HG03108 (cell line): ENCODE measurements around the gene COMMD3.
A peak's percentile ranks its signal among the peaks of the same experiment; 100 is the strongest.
"Not testable (repeated sequence)": the region's sequence is repeated elsewhere in the genome, so short reads cannot be mapped to it uniquely, and the experiment has no call there.

Experiments used
- ATAC-seq: cut with Tn5 transposase; IDR thresholded peaks from one replicate; pipeline ENCODE4 v1.9.1; 2021; ENCODE audit warnings: moderate library complexity; ENCODE audit not compliant: unreplicated experiment

COMMD3 gene

DNA sequence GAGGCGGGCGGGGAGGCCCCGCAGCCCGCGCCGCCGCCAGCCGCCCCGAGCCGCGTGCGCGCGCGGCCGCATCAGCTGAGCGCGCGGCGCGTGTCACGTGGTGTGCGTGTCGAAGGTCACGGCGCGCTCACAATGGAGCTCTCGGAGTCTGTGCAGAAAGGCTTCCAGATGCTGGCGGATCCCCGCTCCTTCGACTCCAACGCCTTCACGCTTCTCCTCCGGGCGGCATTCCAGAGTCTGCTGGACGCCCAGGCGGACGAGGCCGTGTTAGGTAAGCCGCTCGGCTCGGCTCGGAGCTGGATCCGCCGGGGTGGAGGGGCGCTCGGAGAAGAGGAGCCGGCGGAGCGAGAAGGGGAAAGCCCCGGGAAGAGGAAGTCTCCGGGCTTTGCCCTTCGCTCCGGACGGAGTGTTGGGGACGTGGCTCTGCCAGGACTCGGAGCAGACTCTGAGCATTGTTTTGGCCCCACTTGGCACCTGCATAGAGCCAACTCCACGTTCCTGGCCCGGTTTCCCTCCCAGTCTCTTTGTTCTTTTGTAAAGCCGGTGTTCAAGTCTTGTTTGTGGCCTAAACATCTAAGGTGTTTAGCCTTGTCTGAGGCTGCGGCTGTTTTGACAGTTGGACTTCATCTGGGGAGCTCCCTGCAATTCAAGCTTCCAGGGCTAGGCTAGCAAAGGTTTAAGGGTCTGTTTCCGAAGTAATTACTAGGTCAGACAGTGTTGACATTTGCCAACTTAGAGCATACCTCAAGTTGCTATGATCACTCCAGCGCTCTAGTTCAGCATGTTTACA lies at the start of gene COMMD3:
COMMD3 (plus strand) TSS at position 103 of the 790 bp plus-strand sequence; CDS start at position 133, 30 bp downstream.
- ATAC-seq, result peak; percentile 58

- ATAC-seq, result no peak
Measured at GRCh38 chr10:22268503-22268902, 47.7 kb upstream of the COMMD3 start.

GRCh38 chr10:22271786-22272185 lies 44.4 kb upstream of the COMMD3 start:
- ATAC-seq, result no peak

DNA sequence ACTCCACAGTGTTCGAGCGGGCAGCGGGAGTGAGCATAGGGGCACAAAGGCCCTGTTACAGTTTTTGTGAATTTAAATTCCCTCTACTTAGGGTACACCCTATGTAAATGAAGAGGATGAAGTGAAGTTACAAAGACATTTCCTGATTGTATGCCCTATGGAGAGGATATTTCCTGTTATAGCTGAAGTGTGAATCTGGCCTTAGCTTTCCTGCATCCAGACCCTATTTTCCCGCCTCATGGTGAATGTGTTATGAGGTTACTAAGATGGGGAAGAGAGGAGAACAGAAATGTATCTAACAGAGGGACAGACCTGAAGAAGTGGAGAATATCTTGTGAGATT lies 37.8 kb upstream of the COMMD3 start:
- no peak for ATAC-seq

DNA sequence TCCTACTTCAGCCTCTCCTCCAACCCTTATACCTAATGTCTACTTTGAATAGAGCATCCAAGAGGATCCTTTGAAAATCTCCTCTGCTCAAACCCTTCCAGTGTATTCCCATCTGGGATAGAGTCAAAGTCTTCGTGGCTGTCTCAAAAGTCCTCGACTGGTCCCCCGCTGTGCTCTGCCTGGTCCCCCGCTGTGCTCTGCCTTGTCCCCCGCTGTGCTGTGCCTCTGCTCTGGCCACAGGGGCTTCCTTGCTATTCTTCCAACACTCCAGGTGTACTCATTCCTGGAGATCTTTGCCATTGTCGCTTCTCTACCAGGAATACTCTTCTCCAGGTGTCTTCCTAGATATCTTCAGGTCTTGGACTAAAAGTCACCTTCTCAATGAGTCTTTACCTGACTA lies 36.1 kb upstream of the COMMD3 start:
- no peak for ATAC-seq

DNA sequence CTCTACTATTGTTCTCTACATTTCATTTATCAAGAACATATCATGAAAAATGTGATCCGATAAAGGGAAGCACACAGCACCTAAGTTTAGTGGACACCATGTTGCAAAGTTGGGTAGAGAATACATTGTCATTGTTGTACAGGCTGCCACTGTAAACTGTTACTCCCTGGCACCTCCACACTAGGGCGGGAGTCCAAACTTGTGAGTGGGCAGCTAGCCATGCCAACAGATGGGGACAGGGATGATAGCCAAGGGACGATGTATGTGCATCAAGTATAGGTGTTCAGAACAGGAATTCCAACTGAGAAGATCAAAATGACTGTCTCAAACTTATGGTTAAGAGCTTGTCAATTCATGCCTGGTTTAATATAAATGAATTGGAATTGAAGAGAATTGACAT lies 31.1 kb upstream of the COMMD3 start:
- ATAC-seq, result no peak

GRCh38 chr10:22293747-22294404 lies 22.3 kb upstream of the COMMD3 start:
- no peak for ATAC-seq

GRCh38 chr10:22294694-22295093 lies 21.5 kb upstream of the COMMD3 start:
- ATAC-seq, result no peak

GRCh38 chr10:22301193-22301592 lies 15.0 kb upstream of the COMMD3 start:
- no peak for ATAC-seq

DNA sequence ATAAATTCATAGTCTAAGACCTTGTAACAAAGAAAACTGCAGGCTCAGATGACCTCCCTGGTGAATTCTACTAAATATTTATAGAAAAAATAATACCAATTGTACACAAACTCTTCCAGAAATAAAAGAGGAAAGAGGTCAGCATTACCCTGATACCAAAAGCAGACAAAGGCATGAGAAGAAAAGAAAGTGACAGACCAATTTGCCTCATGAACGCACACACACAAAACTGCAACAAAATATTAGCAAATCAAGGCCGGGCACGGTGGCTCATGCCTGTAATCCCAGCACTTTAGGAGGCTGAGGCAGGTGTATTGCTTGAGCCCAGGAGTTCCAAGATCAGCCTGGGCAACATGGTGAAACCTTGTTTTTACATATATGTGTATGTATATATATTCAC lies 12.7 kb upstream of the COMMD3 start:
- no peak for ATAC-seq

GRCh38 chr10:22305721-22306120 lies 10.5 kb upstream of the COMMD3 start:
- ATAC-seq, result no peak

DNA sequence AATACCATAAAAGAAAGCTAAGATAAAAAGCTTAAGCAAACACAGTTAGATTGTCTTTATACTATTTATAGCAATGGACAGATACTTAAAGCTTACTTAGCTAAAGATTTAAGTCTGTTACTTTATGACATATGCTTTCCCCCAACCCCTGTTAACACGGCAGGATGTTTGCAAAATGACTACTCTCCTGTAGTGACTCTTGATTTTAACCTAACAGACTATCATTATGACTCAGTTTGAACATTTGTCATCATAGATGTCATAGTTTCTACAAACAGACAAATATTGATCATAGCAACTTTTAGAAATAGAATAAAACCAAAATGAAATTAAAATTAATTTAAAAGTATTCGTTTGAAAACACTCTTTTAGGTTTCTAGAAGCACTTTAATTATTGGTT lies 7.8 kb upstream of the COMMD3 start:
- peak; percentile 98 for ATAC-seq

GRCh38 chr10:22309180-22310000 lies 6.8 kb upstream of the COMMD3 start:
- no peak for ATAC-seq

GRCh38 chr10:22310012-22310411 lies 6.2 kb upstream of the COMMD3 start:
- ATAC-seq, result not testable (repeated sequence)

DNA sequence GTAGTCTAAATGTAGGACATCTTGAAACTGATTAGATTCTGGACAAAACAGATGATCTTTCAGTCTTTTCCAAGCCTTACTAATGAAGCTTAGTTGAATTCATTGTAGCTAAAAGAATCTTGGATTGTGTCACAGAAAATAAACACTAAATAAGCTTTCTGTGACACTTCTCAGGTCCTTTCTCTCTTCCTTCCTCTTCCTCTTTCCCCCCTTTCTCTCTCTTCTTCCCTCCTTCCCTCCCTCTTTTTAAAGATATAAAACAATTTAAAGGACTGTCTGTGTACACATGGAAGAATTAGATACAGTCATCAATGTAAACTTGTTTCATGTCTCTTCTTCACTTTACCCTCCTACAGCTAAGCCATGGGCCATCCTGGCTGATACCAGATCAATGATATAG lies 5.3 kb upstream of the COMMD3 start:
- ATAC-seq, result no peak

DNA sequence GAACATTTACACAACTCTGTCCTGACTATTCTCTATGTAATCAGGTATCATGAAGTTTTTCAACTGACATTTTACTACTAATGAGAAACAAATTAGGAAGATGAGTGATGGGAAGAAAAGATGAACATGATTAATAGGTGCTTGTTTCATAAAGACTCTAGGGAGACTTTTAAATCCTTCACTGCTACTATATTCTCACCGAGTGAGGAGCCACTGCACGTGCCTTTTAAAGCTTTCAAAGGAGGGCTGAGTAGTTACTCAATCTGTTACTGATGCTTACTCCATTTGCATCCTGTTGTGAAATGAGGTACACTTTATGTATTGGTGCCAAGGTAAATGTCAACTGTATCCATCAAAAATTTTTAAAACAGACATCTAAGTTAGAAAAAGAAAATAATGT lies 1.3 kb upstream of the COMMD3 start:
- ATAC-seq, result no peak

- no peak for ATAC-seq
Measured at GRCh38 chr10:22315455-22316285, 518 bp upstream of the COMMD3 start.

GRCh38 chr10:22317076-22317370 lies 835 bp downstream of the COMMD3 start:
- peak; percentile 15 for ATAC-seq

- ATAC-seq, result no peak
Measured at GRCh38 chr10:22317771-22318565, 1.8 kb downstream of the COMMD3 start.

DNA sequence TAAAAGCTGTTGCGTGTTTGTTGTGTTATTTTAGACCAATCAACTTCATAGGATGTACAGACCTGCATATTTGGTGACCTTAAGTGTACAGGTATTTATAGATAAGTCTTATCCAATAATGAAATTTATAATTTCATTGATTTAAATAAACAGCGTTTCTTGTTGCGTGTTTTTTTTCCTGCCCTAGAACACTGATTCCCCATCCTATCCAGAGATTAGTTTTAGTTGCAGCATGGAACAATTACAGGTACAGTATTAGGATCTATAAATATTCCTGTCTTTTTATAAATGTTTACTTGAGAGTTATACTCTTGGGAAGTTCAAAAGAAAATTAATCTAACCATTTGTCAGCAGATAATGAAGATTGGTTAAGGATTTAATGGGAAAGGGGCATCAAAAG lies 2.6 kb downstream of the COMMD3 start:
- no peak for ATAC-seq
